Colon (tissue), 2 donors: Measurements from ENCODE around the gene ANTXR2.

Experiments used
- FAIRE-seq: peaks from 2 replicates; lab custom pipeline; 2012; peaks lifted over from hg19 to GRCh38; lab: Jason Lieb, UNC
- donor health status: control.
- donor health status: control.

The ANTXR2 gene

GRCh38 chr4:80069108-80069836, 3.8 kb downstream of the ANTXR2 start:
- peak; percentile 28 for FAIRE-seq

- no peak for FAIRE-seq
Measured at GRCh38 chr4:80065601-80066000, 7.4 kb downstream of the ANTXR2 start.

GRCh38 chr4:80062527-80062926, 10.5 kb downstream of the ANTXR2 start:
- FAIRE-seq, result no peak

- no peak for FAIRE-seq
Measured at GRCh38 chr4:80060804-80061203, 12.2 kb downstream of the ANTXR2 start.

- peak; percentile 76 for FAIRE-seq
Measured at GRCh38 chr4:80058740-80059139, 14.3 kb downstream of the ANTXR2 start.

- no peak for FAIRE-seq
Measured at GRCh38 chr4:80054375-80054774, 18.7 kb downstream of the ANTXR2 start.

GRCh38 chr4:80053140-80053910, 19.7 kb downstream of the ANTXR2 start:
- FAIRE-seq, result no peak

GRCh38 chr4:80049813-80050534, 23.1 kb downstream of the ANTXR2 start:
- FAIRE-seq, result no peak

- FAIRE-seq, result no peak
Measured at GRCh38 chr4:80049402-80049801, 23.6 kb downstream of the ANTXR2 start.

GRCh38 chr4:80045786-80046185, 27.2 kb downstream of the ANTXR2 start:
- FAIRE-seq, result no peak

GRCh38 chr4:80043541-80043940, 29.5 kb downstream of the ANTXR2 start:
- FAIRE-seq, result peak; percentile 51

GRCh38 chr4:80042821-80043220, 30.2 kb downstream of the ANTXR2 start:
- FAIRE-seq, result no peak

GRCh38 chr4:80037864-80038263, 35.2 kb downstream of the ANTXR2 start:
- FAIRE-seq, result no peak

- no peak for FAIRE-seq
Measured at GRCh38 chr4:80036949-80037685, 35.9 kb downstream of the ANTXR2 start.

GRCh38 chr4:80036306-80036705, 36.7 kb downstream of the ANTXR2 start:
- no peak for FAIRE-seq

- peak; percentile 60 for FAIRE-seq
Measured at GRCh38 chr4:80035336-80035735, 37.7 kb downstream of the ANTXR2 start.

- FAIRE-seq, result no peak
Measured at GRCh38 chr4:80033581-80033980, 39.4 kb downstream of the ANTXR2 start.

- no peak for FAIRE-seq
Measured at GRCh38 chr4:80029364-80029763, 43.7 kb downstream of the ANTXR2 start.

GRCh38 chr4:80027611-80028010, 45.4 kb downstream of the ANTXR2 start:
- FAIRE-seq, result no peak

GRCh38 chr4:80026100-80026499, 46.9 kb downstream of the ANTXR2 start:
- no peak for FAIRE-seq

GRCh38 chr4:80024335-80024734, 48.7 kb downstream of the ANTXR2 start:
- no peak for FAIRE-seq

- FAIRE-seq, result no peak
Measured at GRCh38 chr4:80022282-80022681, 50.7 kb downstream of the ANTXR2 start.
